DOHH2 (cell line): ENCODE results near the gene DNER.

Source experiments
- CTCF ChIP-seq: fragments of 200-600 bp; sonication (generic); IDR thresholded peaks from one replicate; pipeline ENCODE4 v1.5.1; 2014; ENCODE audit warnings: antibody characterized with exemption, mild to moderate bottlenecking, low read depth, low read length; ENCODE audit not compliant: poor library complexity, severe bottlenecking
- EZH2phosphoT487 ChIP-seq: fragments of 200-600 bp; sonication (generic); IDR thresholded peaks from 2 replicates; pipeline ENCODE4 v1.6.1; 2017; ENCODE audit warnings: borderline replicate concordance, mild to moderate bottlenecking, antibody characterized with exemption, low read length, moderate library complexity, mixed read lengths

DNA sequence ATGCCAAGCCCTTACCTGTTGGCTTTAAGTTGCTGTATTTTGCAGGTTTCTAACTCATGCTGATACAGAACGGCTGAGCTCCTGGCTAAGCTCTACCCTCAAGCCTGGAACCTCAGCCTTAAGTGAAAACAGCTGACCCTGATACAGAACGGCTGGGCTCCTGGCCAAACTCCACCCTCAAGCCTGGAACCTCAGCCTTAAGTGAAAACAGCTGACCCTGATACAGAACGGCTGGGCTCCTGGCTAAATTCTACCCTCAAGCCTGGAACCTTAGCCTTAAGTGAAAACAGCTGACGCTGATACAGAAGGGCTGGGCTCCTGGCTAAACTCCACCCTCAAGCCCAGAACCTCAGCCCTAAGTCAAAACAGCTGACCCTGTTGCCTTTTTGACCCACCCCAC lies 17.6 kb upstream of the DNER start:
- TF ChIP-seq CTCF = no peak
- no peak for TF ChIP-seq EZH2phosphoT487
